ENCODE data around the gene NAPG. TPM values are rescaled to one million over a fixed set of nuclear protein-coding genes. Genes with fewer than 3 reads are reported as not detected.

The NAPG gene
- polyA plus RNA-seq: 10 to 100 TPM; 14.4 to 18.4 (median 14.6) TPM

- Mint-ChIP-seq H3K27me3 (ENCODE audit: low read depth in 3 of 3) (peaks cover 6 to 12% (median 11%) of the 10 kb centered on the region in 3 donors), H3K9me3 (no peaks in the 10 kb centered on the region), H3K4me3 (peak within 1 kb of the TSS; percentile 96 to 98 (median 98)), H3K36me3 (no peaks in the 10 kb centered on the region), H3K4me1 (peaks cover 53 to 61% of the 10 kb centered on the region in 2 donors), H3K27ac (peak within 1 kb of the TSS; percentile 95 to 98 (median 97))
- peak; percentile 90 to 92 (median 92) for DNase-seq
These were observed at the start of gene NAPG for GRCh38 chr18:10525697-10526560. NAPG (plus strand) TSS chr18:10526027; CDS start chr18:10526103, 76 bp downstream.

GRCh38 chr18:10476338-10476791 lies 49.5 kb upstream of the NAPG start:
- Mint-ChIP-seq H3K9me3 (no peaks in the 10 kb centered on the region), H3K36me3 (no peaks in the 10 kb centered on the region), H3K27ac (no peak overlapping the region), H3K4me3 (no peak overlapping the region), H3K27me3 (ENCODE audit: low read depth in 3 of 3) (peaks cover 0 to 13% (median 1%) of the 10 kb centered on the region in 3 donors), H3K4me1 (no peaks in the 10 kb centered on the region)
- DNase-seq: no peak

- H3K36me3 Mint-ChIP-seq: no peaks in the 10 kb centered on the region
- no peak overlapping the region for H3K4me3 Mint-ChIP-seq
- DNase-seq: no peak
- H3K27ac Mint-ChIP-seq: no peak overlapping the region
- peaks cover 0 to 13% (median 5%) of the 10 kb centered on the region in 3 donors for H3K27me3 Mint-ChIP-seq (ENCODE audit: low read depth in 3 of 3)
- H3K9me3 Mint-ChIP-seq: no peaks in the 10 kb centered on the region
- no peaks in the 10 kb centered on the region for H3K4me1 Mint-ChIP-seq
These were observed 48.5 kb upstream of the NAPG start for GRCh38 chr18:10477121-10477862.

GRCh38 chr18:10477863-10478260 lies 48.0 kb upstream of the NAPG start:
- no peak for DNase-seq
- H3K4me1 Mint-ChIP-seq: peaks cover 0 to under 1% of the 10 kb centered on the region in 2 donors

GRCh38 chr18:10481831-10482230 lies 44.0 kb upstream of the NAPG start:
- peaks cover 3 to 8% of the 10 kb centered on the region in 2 donors for H3K4me1 Mint-ChIP-seq
- no peaks in the 10 kb centered on the region for H3K36me3 Mint-ChIP-seq
- no peak for DNase-seq
- no peaks in the 10 kb centered on the region for H3K9me3 Mint-ChIP-seq
- H3K27me3 Mint-ChIP-seq (ENCODE audit: low read depth in 3 of 3): peaks cover 0 to 10% (median 7%) of the 10 kb centered on the region in 3 donors
- H3K4me3 Mint-ChIP-seq: no peak overlapping the region
- H3K27ac Mint-ChIP-seq: peak overlapping the region in 1 of 6 donors; percentile 28

More at GRCh38 chr18:10477863-10478260, 48.0 kb upstream of the NAPG start:
- peaks cover 0 to 13% (median 5%) of the 10 kb centered on the region in 3 donors for H3K27me3 Mint-ChIP-seq (ENCODE audit: low read depth in 3 of 3)
- no peaks in the 10 kb centered on the region for H3K36me3 Mint-ChIP-seq
- H3K4me3 Mint-ChIP-seq: no peak overlapping the region
- no peaks in the 10 kb centered on the region for H3K9me3 Mint-ChIP-seq
- H3K27ac Mint-ChIP-seq: no peak overlapping the region

- peaks cover 0 to 10% (median under 1%) of the 10 kb centered on the region in 3 donors for H3K27me3 Mint-ChIP-seq (ENCODE audit: low read depth in 3 of 3)
- no peaks in the 10 kb centered on the region for H3K9me3 Mint-ChIP-seq
- no peak overlapping the region for H3K4me3 Mint-ChIP-seq
- H3K27ac Mint-ChIP-seq: no peak overlapping the region
- no peak for DNase-seq
- peaks cover 3 to 8% of the 10 kb centered on the region in 2 donors for H3K4me1 Mint-ChIP-seq
- H3K36me3 Mint-ChIP-seq: no peaks in the 10 kb centered on the region
These were observed 43.4 kb upstream of the NAPG start for GRCh38 chr18:10482363-10482984.

GRCh38 chr18:10482985-10483949 lies 42.6 kb upstream of the NAPG start:
- no peak overlapping the region for H3K4me3 Mint-ChIP-seq
- H3K4me1 Mint-ChIP-seq: peaks cover 3 to 8% of the 10 kb centered on the region in 2 donors
- peaks cover 0 to 10% (median 0%) of the 10 kb centered on the region in 3 donors for H3K27me3 Mint-ChIP-seq (ENCODE audit: low read depth in 3 of 3)
- H3K27ac Mint-ChIP-seq: peak overlapping the region in 1 of 6 donors; percentile 46
- H3K9me3 Mint-ChIP-seq: no peaks in the 10 kb centered on the region
- H3K36me3 Mint-ChIP-seq: no peaks in the 10 kb centered on the region
- no peak for DNase-seq

- Mint-ChIP-seq H3K27ac (no peak overlapping the region), H3K4me1 (peaks cover 3 to 12% of the 10 kb centered on the region in 2 donors), H3K9me3 (no peaks in the 10 kb centered on the region), H3K27me3 (ENCODE audit: low read depth in 3 of 3) (peaks cover 0 to 11% (median 3%) of the 10 kb centered on the region in 3 donors), H3K4me3 (no peak overlapping the region), H3K36me3 (no peaks in the 10 kb centered on the region)
- no peak for DNase-seq
These were observed 40.4 kb upstream of the NAPG start for GRCh38 chr18:10485475-10485874.

GRCh38 chr18:10486362-10486761 lies 39.5 kb upstream of the NAPG start:
- Mint-ChIP-seq H3K27ac (no peak overlapping the region), H3K4me1 (peaks cover 3 to 17% of the 10 kb centered on the region in 2 donors), H3K36me3 (no peaks in the 10 kb centered on the region), H3K4me3 (no peak overlapping the region), H3K27me3 (ENCODE audit: low read depth in 3 of 3) (peaks cover 2 to 11% (median 3%) of the 10 kb centered on the region in 3 donors), H3K9me3 (no peaks in the 10 kb centered on the region)
- no peak for DNase-seq

- DNase-seq: no peak
- H3K27ac Mint-ChIP-seq: no peak overlapping the region
- H3K36me3 Mint-ChIP-seq: no peaks in the 10 kb centered on the region
- H3K27me3 Mint-ChIP-seq (ENCODE audit: low read depth in 3 of 3): peaks cover 2 to 8% (median 3%) of the 10 kb centered on the region in 3 donors
- H3K9me3 Mint-ChIP-seq: no peaks in the 10 kb centered on the region
- no peak overlapping the region for H3K4me3 Mint-ChIP-seq
- peaks cover 3 to 17% of the 10 kb centered on the region in 2 donors for H3K4me1 Mint-ChIP-seq
These were observed 38.7 kb upstream of the NAPG start for GRCh38 chr18:10487154-10487553.

GRCh38 chr18:10488017-10488416 lies 37.8 kb upstream of the NAPG start:
- no peak overlapping the region for H3K27ac Mint-ChIP-seq
- H3K27me3 Mint-ChIP-seq (ENCODE audit: low read depth in 3 of 3): peaks cover 2 to 8% (median 3%) of the 10 kb centered on the region in 3 donors
- H3K4me1 Mint-ChIP-seq: peaks cover 3 to 15% of the 10 kb centered on the region in 2 donors
- H3K36me3 Mint-ChIP-seq: no peaks in the 10 kb centered on the region
- no peak overlapping the region for H3K4me3 Mint-ChIP-seq
- DNase-seq: no peak
- no peaks in the 10 kb centered on the region for H3K9me3 Mint-ChIP-seq

GRCh38 chr18:10490401-10491165 lies 35.2 kb upstream of the NAPG start:
- Mint-ChIP-seq H3K36me3 (no peaks in the 10 kb centered on the region), H3K4me1 (peaks cover 0 to 9% of the 10 kb centered on the region in 2 donors), H3K9me3 (no peaks in the 10 kb centered on the region), H3K27ac (peak overlapping the region in 1 of 6 donors; percentile 9), H3K27me3 (ENCODE audit: low read depth in 3 of 3) (peaks cover 3 to 6% (median 3%) of the 10 kb centered on the region in 3 donors), H3K4me3 (no peak overlapping the region)
- peak; percentile 36 to 45 (median 36) for DNase-seq
